ENCODE data around the gene KCNK5.
A peak's percentile ranks its signal among the peaks of the same experiment; 100 is the strongest.

KCNK5 gene

GRCh38 chr6:39240155-39240757 lies 11.0 kb upstream of the KCNK5 start:
- no peak for DNase-seq (ENCODE audit: low spot score)

- no peak for DNase-seq (ENCODE audit: low spot score)
These were observed 10.4 kb upstream of the KCNK5 start for GRCh38 chr6:39239527-39240154.

- no peak for DNase-seq (ENCODE audit: low spot score)
These were observed 7.5 kb upstream of the KCNK5 start for GRCh38 chr6:39236742-39237141.

GRCh38 chr6:39233333-39233732 lies 4.1 kb upstream of the KCNK5 start:
- no peak for DNase-seq (ENCODE audit: low spot score)

GRCh38 chr6:39231521-39232243 lies 2.4 kb upstream of the KCNK5 start:
- DNase-seq (ENCODE audit: low spot score) = no peak

GRCh38 chr6:39230654-39231035 lies 1.4 kb upstream of the KCNK5 start:
- DNase-seq (ENCODE audit: low spot score) = no peak

GRCh38 chr6:39228111-39228971 lies 934 bp downstream of the KCNK5 start:
- no peak for DNase-seq (ENCODE audit: low spot score)

GRCh38 chr6:39227476-39227875 lies 1.8 kb downstream of the KCNK5 start:
- DNase-seq (ENCODE audit: low spot score) = no peak

- no peak for DNase-seq (ENCODE audit: low spot score)
These were observed 2.5 kb downstream of the KCNK5 start for GRCh38 chr6:39226639-39227329.

- DNase-seq (ENCODE audit: low spot score) = peak; percentile 69
These were observed 3.3 kb downstream of the KCNK5 start for GRCh38 chr6:39225946-39226437.

- peak; percentile 75 for DNase-seq (ENCODE audit: low spot score)
These were observed 3.7 kb downstream of the KCNK5 start for GRCh38 chr6:39225543-39225942.

GRCh38 chr6:39224523-39225182 lies 4.6 kb downstream of the KCNK5 start:
- no peak for DNase-seq (ENCODE audit: low spot score)

- no peak for DNase-seq (ENCODE audit: low spot score)
These were observed 5.3 kb downstream of the KCNK5 start for GRCh38 chr6:39224011-39224410.

- no peak for DNase-seq (ENCODE audit: low spot score)
These were observed 5.7 kb downstream of the KCNK5 start for GRCh38 chr6:39223555-39223954.

GRCh38 chr6:39223061-39223460 lies 6.2 kb downstream of the KCNK5 start:
- no peak for DNase-seq (ENCODE audit: low spot score)

GRCh38 chr6:39221779-39222641 lies 7.3 kb downstream of the KCNK5 start:
- DNase-seq (ENCODE audit: low spot score) = no peak

GRCh38 chr6:39221115-39221514 lies 8.2 kb downstream of the KCNK5 start:
- DNase-seq (ENCODE audit: low spot score) = no peak

GRCh38 chr6:39218868-39219567 lies 10.3 kb downstream of the KCNK5 start:
- DNase-seq (ENCODE audit: low spot score) = no peak

- no peak for DNase-seq (ENCODE audit: low spot score)
These were observed 12.0 kb downstream of the KCNK5 start for GRCh38 chr6:39217177-39217864.

Measured in hematopoietic multipotent progenitor cell treated with erythropoietin and hydrocortisone succinate and interleukin-3 and kit ligand, for 15 days (in vitro differentiated cells).